NCI-H2081 treated with DMSO at 0.1 percent for 48 hours (cell line): ENCODE measurements around the gene SAA4.
"Not testable (repeated sequence)": the region's sequence is repeated elsewhere in the genome, so short reads cannot be mapped to it uniquely, and the experiment has no call there.

Experiments
- DNase-seq: peaks from one replicate; lab custom pipeline; 2025; lab: John Stamatoyannopoulos, UW

SAA4 gene, protein sequence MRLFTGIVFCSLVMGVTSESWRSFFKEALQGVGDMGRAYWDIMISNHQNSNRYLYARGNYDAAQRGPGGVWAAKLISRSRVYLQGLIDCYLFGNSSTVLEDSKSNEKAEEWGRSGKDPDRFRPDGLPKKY

DNA sequence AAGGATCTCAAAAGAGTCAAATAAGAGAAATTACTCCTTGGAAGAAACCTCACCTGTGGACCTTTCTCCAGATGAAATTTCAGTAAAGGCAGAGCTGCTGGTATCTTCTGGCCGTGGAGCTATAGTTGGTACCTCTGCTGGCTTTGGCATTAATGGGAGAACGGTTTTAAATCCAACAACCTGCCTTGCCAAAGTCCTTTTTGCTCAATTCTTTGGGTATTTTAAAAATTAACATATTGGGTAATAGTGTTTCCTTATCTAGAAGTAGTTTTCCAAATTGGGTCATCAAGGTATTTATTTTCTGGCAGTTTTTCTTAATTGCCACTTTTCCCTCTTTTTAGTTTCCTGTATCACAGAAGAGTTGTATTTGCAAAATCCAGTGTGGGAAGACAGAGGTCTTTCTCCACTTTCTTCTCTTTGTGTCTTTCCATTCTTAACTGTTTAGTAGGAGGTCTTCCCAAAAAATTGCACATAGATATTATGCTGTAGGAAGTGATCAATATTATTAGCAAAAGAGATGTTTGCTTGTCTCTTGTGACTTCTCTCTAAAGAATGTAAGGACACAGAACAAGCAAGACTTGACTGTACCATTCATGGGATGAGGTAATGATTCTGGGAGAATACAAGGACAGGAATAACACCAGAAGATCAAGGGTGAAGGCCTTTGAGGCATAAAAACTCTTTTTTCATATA, at the start of gene SAA4:
Gene SAA4, minus strand, starts transcription at position 139 of the 693 bp plus-strand sequence. CDS start 876 bp downstream, outside the sequence.
- DNase-seq, result no peak

DNA sequence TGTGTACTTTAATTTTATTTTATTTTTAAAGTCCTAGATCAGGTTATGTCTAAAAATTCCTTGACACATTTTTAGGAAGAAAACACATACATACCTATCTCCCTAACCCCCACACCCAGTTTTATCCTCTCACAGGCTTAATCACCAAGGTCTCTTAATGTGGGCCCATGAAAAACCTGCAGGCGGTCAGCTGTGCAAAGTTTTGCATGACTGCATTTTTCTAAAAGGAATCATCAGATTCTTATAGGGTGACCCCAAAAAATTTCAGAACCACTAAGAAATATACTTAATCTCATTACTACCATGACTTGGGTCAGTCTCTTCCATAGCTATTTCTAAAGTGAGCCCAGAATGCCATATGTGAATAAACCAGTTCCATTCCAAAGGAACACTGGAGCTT, 49.2 kb upstream of the SAA4 start:
- no peak for DNase-seq

DNA sequence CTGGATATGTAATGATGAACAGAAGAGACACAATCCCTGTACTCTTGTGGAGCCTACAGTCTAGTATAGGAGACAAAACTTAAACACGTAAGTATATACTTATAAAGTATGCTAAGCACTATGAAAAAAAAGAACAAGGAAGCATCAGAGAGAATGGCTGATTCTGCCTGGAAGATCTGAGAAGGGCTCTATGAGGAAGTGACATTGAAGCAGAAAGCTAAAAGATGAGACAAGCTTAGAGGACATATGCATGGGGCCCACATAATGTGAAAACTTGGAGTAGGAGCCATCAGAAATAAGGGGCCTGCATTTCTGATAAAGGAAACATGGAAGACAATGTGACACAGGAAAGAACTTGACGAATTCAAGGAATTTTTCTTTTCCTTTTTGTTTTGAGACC, 46.0 kb upstream of the SAA4 start:
- DNase-seq, result no peak

DNA sequence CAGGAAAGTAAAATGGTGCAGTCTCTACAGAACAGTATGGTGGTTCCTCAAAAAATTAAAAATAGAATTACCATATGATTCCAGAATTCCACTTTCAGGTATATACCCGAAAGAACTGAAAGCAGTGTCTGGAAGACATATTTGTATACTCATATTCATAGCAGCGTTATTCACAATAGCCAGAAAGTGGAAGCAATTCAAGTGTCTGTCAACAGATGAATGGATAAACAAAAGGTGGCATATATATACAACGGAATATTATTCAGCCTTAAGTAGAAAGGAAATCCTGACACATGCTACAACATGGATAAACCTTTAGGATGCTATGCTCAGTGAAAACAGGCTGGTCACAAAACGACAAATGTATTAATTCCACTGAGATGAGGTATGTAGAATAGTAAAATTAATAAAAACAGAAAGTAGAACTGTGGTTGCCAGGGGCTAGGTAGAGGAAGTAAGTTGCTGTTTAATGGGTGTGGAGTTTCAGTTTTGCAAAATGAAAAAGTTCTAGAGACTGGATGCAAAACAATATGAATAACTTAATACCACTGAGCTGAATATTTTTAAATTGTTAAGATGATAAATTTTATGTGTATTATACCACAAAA, 43.9 kb upstream of the SAA4 start:
- no peak for DNase-seq

DNA sequence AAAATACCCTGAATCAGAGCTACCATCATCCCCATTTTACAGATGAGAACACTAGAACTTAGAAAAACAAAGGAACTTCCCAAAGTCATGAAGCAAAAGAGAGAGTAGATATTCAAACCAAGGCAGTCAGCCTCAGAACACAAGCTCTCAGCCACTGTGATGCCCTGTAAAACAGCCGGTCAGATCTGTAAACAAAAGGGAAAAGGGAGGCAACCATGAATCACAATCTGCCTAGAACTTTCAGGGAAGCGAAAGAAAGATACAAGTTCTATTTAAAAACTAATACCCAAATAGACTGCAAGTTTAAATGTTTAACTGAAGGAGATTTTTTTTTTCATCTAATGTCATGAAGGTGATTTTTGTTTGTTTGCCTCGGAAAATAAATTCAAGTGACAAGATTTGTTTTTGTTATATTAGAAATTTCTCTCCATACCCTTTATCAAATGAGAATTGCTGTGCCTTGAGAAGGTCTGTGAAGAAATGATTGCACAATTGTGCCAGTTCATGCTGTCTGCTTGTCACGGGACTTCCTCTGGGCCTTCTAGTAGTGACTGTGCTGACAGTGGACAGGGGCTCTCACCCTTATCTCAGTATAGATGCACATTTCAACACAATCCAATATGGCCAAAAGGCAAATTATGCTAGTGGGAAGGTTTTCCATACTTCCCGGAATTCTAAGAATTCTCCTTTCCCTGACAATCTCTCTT, 41.1 kb upstream of the SAA4 start:
- no peak for DNase-seq

DNA sequence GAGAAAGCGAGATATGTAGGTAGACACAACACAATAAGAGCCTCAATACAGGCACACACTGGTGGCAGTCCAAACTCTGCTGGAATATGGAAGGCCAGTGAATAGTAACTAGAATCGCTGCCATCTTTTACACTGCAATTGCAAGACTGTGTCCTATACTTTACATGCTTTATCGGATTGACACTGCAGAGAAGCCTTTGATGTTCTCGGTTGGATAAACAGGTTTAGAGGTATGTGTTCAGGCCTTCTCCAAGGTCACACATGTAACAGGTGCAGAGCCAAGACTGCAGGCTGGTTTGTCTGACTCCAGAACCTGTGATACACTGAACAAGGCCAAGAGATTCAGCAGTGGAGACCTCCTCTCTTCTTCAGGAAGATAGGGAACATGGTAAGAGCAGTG, 34.6 kb upstream of the SAA4 start:
- no peak for DNase-seq

DNA sequence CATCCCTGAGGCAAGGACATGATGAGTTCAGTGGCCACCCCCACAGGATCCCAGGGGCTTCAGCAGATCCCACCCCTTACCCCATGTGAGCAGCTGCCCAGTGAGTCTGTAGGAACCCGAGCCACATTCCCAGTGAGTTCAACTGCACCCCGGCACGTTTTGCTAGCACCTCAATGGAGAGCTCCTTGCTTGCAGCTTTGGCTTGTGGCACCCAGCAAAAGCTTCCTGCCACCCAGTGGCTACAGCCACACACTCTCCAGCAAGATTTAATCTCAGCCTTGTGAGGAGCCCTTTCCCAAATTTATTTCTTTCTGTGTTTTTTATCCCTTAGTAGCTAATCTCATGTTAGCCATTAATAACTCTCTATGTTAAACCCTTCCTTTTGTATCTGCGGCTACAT, 33.5 kb upstream of the SAA4 start:
- DNase-seq, result no peak

DNA sequence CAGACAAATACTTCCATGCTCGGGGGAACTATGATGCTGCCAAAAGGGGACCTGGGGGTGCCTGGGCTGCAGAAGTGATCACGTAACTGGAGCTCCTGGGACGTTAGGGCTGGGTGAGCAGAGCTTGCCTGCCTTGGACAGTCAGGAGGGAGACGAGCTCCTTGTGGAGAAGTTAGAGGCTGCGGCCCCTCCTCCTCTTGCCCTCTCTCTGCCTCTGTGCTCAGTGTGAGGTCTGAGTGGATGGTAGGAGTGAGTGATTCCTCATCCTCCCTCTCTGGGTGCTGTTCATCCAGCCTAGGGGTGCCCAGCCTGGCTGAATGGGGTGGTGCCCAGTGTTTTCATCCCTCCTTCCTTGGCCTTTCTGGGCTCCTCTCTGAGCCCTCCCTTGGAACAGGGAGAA, 32.6 kb upstream of the SAA4 start:
- DNase-seq, result not testable (repeated sequence)

DNA sequence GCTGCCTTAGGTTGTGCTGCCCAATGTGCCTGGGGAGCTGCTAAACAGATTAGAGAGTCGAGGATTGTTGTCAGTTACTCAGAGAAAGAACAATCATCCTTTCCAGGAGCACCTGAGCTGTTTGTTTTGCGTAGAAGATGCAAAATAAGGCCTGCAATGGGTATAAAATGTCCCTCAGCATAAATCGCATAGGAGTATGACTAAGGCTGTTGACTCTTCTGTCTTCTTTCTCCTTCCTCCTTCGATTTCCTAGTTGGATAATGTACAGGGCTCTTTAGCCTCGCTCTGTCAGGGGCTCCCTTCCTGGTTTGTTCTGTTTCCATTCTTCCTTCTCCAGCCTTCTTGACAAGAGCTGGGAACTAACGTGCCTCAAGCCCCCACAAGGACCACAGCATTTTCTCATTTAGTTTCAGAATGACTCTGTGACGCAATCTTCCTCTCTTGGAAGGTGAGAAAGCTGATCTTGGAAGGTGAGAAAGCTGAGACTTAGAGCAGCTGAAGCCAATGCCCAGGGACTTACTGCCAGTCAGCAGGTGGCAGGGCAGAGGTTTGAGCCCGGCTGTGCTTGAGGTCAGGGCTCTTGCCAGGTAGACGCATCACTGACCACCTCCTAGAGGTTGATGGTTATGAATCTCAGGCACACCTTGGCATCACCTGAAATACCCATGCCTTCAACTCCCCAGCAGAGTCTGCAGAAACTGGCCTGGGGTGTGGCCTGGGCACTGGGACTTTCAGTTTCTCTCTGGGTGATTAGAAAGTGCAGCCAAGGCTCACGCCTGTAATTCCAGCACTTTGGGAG, 30.9 kb upstream of the SAA4 start:
- not testable (repeated sequence) for DNase-seq

DNA sequence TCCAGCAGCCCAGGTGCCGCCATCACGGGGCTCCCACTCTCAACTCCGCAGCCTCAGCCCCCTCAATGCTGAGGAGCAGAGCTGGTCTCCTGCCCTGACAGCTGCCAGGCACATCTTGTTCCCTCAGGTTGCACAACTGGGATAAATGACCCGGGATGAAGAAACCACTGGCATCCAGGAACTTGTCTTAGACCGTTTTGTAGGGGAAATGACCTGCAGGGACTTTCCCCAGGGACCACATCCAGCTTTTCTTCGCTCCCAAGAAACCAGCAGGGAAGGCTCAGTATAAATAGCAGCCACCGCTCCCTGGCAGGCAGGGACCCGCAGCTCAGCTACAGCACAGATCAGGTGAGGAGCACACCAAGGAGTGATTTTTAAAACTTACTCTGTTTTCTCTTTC, 29.3 kb upstream of the SAA4 start, which contains the start of gene SAA1:
Gene SAA1, plus strand, starts transcription at position 316 of the 400 bp plus-strand sequence. CDS start 624 bp downstream, outside the sequence.
- no peak for DNase-seq

DNA sequence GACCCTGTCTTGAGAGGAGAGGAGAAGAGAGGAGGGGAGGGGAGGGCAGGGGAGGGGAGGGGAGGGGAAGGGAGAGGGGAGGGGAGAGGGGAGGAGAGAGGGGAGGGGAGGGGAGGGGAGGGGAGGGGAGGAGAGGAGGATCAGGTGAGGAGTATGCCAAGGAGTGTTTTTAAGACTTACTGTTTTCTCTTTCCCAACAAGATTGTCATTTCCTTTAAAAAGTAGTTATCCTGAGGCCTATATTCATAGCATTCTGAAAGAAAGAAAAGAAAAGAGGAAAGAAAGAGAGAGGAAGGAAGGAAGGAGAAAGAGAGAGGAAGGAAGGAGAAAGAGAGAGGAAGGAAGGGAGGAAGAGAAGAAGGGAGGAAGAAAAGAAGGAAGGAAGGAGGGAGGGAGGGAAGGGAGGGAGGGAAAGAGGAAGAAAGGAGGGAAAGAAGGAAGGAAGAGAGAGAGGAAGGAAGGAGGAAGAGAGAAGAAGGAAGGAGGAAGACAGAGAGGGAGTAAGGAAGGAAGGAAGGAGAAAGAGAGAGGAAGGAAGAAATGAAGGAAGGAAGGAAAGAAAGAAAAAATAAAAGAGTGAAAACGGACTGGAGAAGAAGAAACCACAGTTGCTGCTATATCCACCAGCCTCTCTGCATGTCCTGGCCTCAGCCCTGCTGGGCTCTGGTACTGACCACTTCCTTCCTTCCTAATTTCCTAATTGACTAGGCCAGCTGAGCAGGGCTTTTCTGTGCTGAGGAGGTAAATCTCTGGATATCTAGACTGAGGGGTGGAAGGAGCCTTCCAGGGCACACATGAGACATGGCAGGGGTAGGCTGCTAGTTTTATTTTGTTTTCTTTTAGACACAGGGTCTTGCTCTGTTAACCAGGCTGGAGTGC, 28.3 kb upstream of the SAA4 start:
- DNase-seq, result no peak

DNA sequence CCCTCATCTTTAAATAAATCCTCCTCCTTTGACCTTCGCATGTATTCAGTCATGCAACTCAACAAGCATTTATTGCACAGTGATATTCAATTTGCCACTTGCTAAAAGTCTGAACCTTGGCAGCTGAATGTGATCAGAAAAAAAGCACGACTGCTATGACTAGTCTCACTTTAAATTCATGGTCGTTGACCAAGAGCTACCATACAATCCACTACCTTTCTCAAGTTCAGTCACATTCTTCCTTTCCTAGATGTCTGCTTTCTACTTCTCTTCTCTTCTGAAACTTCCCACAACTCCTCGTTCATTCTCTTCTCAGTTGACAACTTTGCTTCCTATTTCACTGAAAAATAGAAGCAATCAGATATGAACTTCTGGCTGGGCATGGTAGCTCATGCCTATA, 27.4 kb upstream of the SAA4 start:
- DNase-seq, result no peak

DNA sequence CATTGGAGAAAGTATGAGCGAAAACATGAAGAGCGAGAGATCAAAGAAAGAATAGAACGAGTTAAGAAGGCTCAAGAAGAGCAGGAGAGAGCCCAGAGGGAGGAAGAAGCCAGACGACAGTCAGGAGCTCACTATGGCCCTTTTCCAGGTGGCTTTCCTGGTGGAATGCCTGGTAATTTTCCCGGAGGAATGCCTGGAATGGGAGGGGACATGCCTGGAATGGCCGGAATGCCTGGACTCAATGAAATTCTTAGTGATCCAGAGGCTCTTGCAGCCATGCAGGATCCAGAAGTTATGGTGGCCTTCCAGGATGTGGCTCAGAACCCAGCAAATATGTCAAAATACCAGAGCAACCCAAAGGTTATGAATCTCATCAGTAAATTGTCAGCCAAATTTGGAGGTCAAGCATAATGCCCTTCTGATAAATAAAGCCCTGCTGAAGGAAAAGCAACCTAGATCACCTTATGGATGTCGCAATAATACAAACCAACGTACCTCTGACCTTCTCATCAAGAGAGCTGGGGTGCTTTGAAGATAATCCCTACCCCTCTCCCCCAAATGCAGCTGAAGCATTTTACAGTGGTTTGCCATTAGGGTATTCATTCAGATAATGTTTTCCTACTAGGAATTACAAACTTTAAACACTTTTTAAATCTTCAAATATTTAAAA, 26.2 kb upstream of the SAA4 start:
- DNase-seq, result not testable (repeated sequence)

DNA sequence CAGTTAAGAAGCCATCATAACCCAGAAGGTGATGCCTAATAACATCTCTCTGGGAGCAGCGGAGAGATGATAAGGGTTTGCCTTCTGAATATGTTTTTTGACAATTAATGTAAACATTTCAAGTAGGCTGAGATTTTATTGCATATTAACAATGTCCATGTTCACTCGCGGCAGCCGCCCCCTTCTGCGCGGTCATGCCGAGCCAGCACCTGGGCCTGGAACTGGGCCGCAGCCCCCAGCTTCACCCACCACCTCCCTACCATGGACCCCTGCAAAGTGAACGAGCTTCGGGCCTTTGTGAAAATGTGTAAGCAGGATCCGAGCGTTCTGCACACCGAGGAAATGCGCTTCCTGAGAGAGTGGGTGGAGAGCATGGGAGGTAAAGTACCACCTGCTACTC, 25.1 kb upstream of the SAA4 start:
- no peak for DNase-seq

DNA sequence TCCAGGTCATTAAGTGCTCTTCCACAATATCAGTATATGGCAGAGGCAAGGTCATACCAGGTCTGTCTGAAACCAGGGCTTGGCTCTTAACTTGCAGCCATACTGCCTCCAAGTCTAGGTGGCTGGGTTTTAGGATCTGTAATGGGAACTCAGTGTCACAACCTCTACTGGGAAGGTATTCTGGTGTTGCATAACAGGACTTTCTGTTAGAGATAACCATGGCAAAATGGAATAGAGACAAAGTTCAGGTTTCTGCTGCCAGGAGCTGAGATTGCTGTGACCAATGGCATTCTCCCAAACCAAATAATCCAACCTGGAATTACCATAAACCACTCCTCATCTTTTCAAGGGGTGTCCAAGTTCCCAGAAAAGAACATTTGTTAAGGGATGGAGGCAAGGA, 22.7 kb upstream of the SAA4 start:
- DNase-seq, result no peak

DNA sequence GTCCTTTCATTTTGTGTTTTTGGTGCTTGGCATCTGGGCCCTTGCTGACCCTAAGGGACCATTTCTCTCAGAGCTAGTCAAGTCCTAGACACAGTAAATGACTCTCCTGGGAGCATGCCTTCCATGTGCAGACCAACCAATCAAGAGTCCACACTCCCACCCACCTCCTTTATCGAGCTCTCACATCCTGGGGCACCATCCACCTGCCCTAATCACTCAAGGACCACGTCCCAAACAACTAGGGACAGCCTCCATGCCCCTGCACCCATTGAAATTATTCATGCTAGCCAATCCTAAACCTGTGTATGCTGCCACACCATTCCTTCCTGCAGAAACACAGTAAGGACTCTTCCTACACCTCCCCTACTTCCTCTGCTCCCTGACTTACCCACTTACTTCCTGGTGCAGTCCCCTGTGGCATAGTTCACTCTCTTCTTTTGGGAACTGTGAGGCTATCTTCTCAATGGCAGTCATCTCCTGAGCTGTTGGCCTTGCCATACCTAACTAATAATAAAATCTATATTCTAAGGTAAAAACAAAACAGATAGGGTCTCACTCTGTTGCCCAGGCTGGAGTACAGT, 18.3 kb upstream of the SAA4 start:
- DNase-seq, result no peak

DNA sequence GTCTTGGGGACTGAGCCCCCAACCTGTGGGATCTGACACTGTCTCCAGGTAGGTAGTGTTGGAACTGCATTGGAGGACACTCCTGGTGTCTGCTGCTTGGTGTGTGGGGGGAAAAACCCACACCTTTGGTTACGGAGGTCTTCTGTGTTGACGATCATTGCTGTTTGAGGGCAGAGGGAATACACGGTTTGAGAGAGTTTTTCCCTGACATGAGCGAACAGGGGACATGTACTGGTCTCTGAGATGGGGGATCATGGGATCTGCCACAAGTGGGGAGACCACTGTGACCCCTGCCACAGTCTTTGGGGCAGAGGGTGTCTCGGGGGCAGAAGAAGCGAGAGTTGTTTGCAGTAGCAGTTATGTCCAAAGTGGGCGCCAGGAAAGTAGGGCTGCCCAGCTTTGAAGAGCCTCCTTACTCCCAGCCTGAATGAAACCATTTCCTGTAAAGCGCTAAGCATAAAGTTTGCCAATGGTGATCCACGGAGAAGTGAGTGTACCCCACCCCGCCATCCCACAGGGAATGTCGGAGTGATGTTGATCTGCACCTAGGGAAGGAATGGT, 17.3 kb upstream of the SAA4 start:
- no peak for DNase-seq

DNA sequence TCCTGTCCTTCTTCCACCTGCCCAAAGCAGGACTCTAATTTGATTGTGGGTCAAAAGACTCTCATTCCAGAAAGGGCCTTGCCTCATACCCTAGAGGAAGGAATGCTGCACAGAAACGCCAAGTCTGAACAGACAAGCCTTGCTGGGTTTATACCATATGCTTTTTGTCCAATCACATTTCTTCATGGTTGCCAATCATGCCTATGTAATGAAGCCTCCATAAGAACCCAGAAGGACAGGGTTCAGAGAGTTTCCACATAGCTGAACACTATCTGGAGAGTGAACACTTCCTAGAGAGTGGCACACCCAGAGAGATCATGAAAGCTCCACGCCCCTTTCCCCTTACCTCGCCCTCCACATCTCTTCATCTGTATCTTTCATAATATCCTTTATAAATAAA, 16.6 kb upstream of the SAA4 start:
- DNase-seq, result no peak

DNA sequence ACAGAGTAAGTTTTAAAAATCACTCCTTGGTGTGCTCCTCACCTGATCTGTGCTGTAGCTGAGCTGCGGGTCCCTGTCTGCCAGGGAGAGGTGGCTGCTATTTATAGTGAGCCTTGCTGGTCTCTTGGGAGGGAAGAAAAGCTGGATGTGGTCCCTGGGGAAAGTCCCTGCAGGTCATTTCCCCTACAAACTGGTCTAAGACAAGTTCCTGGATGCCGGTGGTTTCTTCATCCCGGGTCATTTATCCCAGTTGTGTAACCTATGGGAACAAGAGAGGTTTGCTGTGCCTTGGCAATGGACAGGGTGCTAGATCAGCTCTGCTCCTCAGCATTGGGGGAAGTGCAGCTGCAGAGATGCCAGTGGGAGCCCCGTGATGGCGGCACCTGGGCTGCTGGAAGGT, 12.0 kb upstream of the SAA4 start, which contains the start of gene SAA2:
Gene SAA2, minus strand, starts transcription at position 108 of the 400 bp plus-strand sequence. CDS start 657 bp downstream, outside the sequence.
- DNase-seq, result no peak

DNA sequence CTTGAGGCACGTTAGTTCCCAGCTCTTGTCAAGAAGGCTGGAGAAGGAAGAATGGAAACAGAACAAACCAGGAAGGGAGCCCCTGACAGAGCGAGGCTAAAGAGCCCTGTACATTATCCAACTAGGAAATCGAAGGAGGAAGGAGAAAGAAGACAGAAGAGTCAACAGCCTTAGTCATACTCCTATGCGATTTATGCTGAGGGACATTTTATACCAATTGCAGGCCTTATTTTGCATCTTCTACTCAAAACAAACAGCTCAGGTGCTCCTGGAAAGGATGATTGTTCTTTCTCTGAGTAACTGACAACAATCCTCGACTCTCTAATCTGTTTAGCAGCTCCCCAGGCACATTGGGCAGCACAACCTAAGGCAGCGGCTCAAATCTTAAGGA, 10.6 kb upstream of the SAA4 start:
- DNase-seq, result not testable (repeated sequence)
